Panc1 (cell line): ENCODE results near the gene PRDM1. TPM values are rescaled to one million over a fixed set of nuclear protein-coding genes. Genes with fewer than 3 reads are reported as not detected.

Experiments
- ATAC-seq: fragments of 200-7000 bp; cut with Tn5 transposase; 2 replicates; pipeline ENCODE4 v1.9.1; 2020; ENCODE audit warnings: mild to moderate bottlenecking, moderate library complexity
- BruUV-seq: library from RNA; stranded (reverse); fragments of 400-500 nt; replicated peaks from 2 replicates; lab custom pipeline; 2021; lab: Mats Ljungman, UMichigan
- CTCF ChIA-PET: fragments of 300-600 bp; sonication (Branson Sonifier 250); formaldehyde crosslinking; loops from one replicate; lab custom pipeline; 2022; ENCODE audit warnings: antibody characterized with exemption; lab: Charles Lee
- POLR2A ChIA-PET: fragments of 300-600 bp; sonication (Branson Sonifier 250); formaldehyde crosslinking; loops from one replicate; lab custom pipeline; 2022; ENCODE audit warnings: antibody characterized with exemption; lab: Charles Lee
- DNase-seq: peaks from one replicate; pipeline ENCODE4 v3.0.0-alpha.2; 2010; ENCODE audit warnings: low read depth, low spot score
- H3K27ac ChIP-seq: 2 replicates; pipeline ENCODE4 v1.5.1; 2011; ENCODE audit warnings: mild to moderate bottlenecking, low read length, inconsistent platforms
- H3K27me3 ChIP-seq: fragments of 200-500 bp; sonication (Bioruptor generic); 2 replicates; pipeline ENCODE4 v1.6.0; 2014; ENCODE audit warnings: low read length, inconsistent platforms; ENCODE audit not compliant: control insufficient read depth, insufficient read depth
- H3K36me3 ChIP-seq: fragments of 200-500 bp; sonication (Bioruptor generic); 2 replicates; pipeline ENCODE4 v1.5.1; 2014; ENCODE audit warnings: inconsistent platforms, mild to moderate bottlenecking, low read length, moderate library complexity; ENCODE audit not compliant: control insufficient read depth, insufficient read depth
- H3K4me1 ChIP-seq: 2 replicates; pipeline ENCODE4 v1.5.1; 2011; ENCODE audit warnings: inconsistent platforms, mild to moderate bottlenecking, low read length, moderate library complexity; ENCODE audit not compliant: control insufficient read depth, insufficient read depth
- H3K4me3 ChIP-seq, 2 experiments: 2 replicates each; pipeline ENCODE4 v1.5.1; 2011 to 2012; ENCODE audit warnings: low read depth in 2 of 2, low read length in 2 of 2, mild to moderate bottlenecking in 2 of 2, inconsistent platforms in 1 of 2, moderate library complexity in 1 of 2
- H3K9me3 ChIP-seq: fragments of 200-500 bp; sonication (Bioruptor generic); 2 replicates; pipeline ENCODE4 v1.5.1; 2014; ENCODE audit warnings: low read depth, mild to moderate bottlenecking, inconsistent platforms, low read length, moderate library complexity; ENCODE audit not compliant: control insufficient read depth, insufficient read depth
- POLR2AphosphoS5 ChIP-seq: IDR thresholded peaks from 2 replicates; pipeline ENCODE4 v1.6.1; 2012; ENCODE audit warnings: mild to moderate bottlenecking, low read depth, low read length, moderate library complexity
- SIN3A ChIP-seq: IDR thresholded peaks from 2 replicates; pipeline ENCODE4 v1.6.1; 2012; ENCODE audit warnings: low read depth, mild to moderate bottlenecking, low read length, moderate library complexity, borderline replicate concordance; ENCODE audit not compliant: insufficient read depth
- TCF7L2 ChIP-seq: IDR thresholded peaks from 2 replicates; pipeline ENCODE4 v1.6.1; 2011; ENCODE audit warnings: mild to moderate bottlenecking, low read depth, low read length, inconsistent platforms
- in situ Hi-C: cut with HindIII; loops from 2 replicates; pipeline ENCODE4 v1.10.0; 2016; ENCODE audit warnings: low sequenced_read_pairs, low pct_unique_long_range_greater_than_20kb
- intact Hi-C: fragments of 100-400 bp; cut with micrococcal nuclease; formaldehyde crosslinking; loops from one replicate; pipeline ENCODE4 v1.10.0; 2022; ENCODE audit not compliant: unreplicated experiment
- total RNA-seq: library from RNA; stranded (reverse); gene quantifications from one replicate; pipeline ENCODE4 v1.2.1, GENCODE V29; 2021; ENCODE audit not compliant: unreplicated experiment
- TF ChIP-seq, protein P1 (sequence below): fragments of 450-650 bp; IDR thresholded peaks from 2 replicates; pipeline ENCODE4 v1.5.1; 2017; ENCODE audit warnings: mild to moderate bottlenecking
- TF ChIP-seq, protein P2 (sequence below), 2 experiments: IDR thresholded peaks; 2 replicates each; pipeline ENCODE4 v1.6.1; 2011 to 2012; ENCODE audit warnings: low read depth in 2 of 2, control low read depth in 1 of 2, low read length in 1 of 2, mild to moderate bottlenecking in 1 of 2, moderate library complexity in 1 of 2; ENCODE audit not compliant: insufficient read depth in 1 of 2

Gene PRDM1
- total RNA-seq, 1 experiment from 2014 or later = 2.6 TPM

DNA sequence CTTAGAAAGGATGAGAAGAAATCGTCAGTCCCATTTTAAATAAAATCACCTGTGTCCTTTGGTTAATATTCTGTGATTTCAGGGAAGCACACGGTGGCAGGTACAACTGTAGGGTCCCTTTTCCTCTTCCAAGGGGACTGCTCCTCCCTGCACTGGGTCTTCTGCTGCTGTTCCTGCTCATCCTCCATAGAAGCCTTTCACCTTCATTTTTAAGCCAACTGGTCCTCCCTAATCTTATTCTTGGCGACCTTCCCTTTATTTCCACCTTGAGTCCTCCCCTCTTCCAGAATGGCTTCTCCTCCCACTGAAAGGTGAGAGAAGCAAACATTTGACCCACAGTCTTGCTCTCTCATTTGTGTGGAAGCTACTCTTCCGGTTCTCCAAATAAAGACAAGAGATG, 4.4 kb upstream of the PRDM1 start:
- no peak overlapping the region for H3K4me3 ChIP-seq
- peaks cover 2% of the 10 kb centered on the region; the same call in 1 of the 2 replicates for H3K27me3 ChIP-seq
- in situ Hi-C loops (no loop called here), intact Hi-C loops (loop anchor here (10.0 kb wide), 3 partner anchors 347 to 647 kb away; no protein-coding TSS in a partner anchor)
- peaks cover 17% of the 10 kb centered on the region for H3K4me1 ChIP-seq
- no peaks in the 10 kb centered on the region for H3K9me3 ChIP-seq
- no TSS peak for BruUV-seq
- H3K27ac ChIP-seq = no peak overlapping the region
- DNase-seq = no peak
- ChIA-PET CTCF (no interaction called here), POLR2A (no interaction called here)
- ATAC-seq = no peak
- TF ChIP-seq POLR2AphosphoS5 = no peak
- TF ChIP-seq, protein P1, sequence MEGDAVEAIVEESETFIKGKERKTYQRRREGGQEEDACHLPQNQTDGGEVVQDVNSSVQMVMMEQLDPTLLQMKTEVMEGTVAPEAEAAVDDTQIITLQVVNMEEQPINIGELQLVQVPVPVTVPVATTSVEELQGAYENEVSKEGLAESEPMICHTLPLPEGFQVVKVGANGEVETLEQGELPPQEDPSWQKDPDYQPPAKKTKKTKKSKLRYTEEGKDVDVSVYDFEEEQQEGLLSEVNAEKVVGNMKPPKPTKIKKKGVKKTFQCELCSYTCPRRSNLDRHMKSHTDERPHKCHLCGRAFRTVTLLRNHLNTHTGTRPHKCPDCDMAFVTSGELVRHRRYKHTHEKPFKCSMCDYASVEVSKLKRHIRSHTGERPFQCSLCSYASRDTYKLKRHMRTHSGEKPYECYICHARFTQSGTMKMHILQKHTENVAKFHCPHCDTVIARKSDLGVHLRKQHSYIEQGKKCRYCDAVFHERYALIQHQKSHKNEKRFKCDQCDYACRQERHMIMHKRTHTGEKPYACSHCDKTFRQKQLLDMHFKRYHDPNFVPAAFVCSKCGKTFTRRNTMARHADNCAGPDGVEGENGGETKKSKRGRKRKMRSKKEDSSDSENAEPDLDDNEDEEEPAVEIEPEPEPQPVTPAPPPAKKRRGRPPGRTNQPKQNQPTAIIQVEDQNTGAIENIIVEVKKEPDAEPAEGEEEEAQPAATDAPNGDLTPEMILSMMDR = no peak
- no peak for TF ChIP-seq TCF7L2
- TF ChIP-seq SIN3A = no peak
- TF ChIP-seq, protein P2, sequence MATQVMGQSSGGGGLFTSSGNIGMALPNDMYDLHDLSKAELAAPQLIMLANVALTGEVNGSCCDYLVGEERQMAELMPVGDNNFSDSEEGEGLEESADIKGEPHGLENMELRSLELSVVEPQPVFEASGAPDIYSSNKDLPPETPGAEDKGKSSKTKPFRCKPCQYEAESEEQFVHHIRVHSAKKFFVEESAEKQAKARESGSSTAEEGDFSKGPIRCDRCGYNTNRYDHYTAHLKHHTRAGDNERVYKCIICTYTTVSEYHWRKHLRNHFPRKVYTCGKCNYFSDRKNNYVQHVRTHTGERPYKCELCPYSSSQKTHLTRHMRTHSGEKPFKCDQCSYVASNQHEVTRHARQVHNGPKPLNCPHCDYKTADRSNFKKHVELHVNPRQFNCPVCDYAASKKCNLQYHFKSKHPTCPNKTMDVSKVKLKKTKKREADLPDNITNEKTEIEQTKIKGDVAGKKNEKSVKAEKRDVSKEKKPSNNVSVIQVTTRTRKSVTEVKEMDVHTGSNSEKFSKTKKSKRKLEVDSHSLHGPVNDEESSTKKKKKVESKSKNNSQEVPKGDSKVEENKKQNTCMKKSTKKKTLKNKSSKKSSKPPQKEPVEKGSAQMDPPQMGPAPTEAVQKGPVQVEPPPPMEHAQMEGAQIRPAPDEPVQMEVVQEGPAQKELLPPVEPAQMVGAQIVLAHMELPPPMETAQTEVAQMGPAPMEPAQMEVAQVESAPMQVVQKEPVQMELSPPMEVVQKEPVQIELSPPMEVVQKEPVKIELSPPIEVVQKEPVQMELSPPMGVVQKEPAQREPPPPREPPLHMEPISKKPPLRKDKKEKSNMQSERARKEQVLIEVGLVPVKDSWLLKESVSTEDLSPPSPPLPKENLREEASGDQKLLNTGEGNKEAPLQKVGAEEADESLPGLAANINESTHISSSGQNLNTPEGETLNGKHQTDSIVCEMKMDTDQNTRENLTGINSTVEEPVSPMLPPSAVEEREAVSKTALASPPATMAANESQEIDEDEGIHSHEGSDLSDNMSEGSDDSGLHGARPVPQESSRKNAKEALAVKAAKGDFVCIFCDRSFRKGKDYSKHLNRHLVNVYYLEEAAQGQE (IDR thresholded peaks at IDR 0.05; ENCODE audit: insufficient read depth in 1 of 2, low read depth in 2 of 2, low read length in 1 of 2) = no peak
- H3K36me3 ChIP-seq = no peaks in the 10 kb centered on the region

DNA sequence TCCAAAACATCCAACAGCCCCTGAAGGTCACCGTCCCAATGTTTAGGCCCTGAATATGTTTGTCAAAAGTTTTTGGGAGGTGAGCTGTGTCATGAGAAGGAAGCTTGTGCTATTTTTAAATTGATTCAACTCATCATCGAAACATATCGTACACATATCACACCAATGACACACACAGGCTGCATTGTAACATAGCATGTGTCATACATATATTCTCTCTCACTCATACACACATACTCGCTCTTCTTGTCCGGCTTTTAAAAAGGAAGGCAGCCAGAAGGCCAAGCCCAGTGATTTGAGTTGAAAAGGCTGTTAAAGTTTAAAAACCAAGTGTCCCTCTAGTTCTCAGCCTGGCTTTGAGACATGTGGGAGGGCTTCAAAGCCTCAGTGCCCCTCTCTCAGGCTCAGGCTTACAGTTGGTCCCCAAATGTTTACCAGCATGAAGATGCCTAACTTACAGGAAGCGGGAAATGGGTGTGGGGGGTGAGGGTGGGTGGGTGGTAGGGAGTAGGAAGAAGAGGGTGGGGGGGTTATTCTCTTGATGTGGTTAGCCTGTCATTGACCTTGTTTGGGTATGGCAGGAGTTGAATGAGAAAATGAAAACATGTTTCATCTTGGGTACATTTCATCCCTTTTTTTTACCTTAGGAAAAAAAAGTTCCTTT, 3.3 kb upstream of the PRDM1 start:
- TF ChIP-seq POLR2AphosphoS5 = no peak
- no peak for TF ChIP-seq SIN3A
- TF ChIP-seq TCF7L2 = no peak
- TF ChIP-seq, protein P2 (IDR thresholded peaks at IDR 0.05; ENCODE audit: insufficient read depth in 1 of 2, low read depth in 2 of 2, low read length in 1 of 2) = no peak
- Histone ChIP-seq H3K4me3 (no peak overlapping the region), H3K4me1 (peaks cover 24% of the 10 kb centered on the region), H3K27ac (no peak overlapping the region), H3K27me3 (peaks cover 2% of the 10 kb centered on the region; the same call in 1 of the 2 replicates), H3K36me3 (no peaks in the 10 kb centered on the region), H3K9me3 (no peaks in the 10 kb centered on the region)
- CTCF ChIA-PET = no interaction called here
- DNase-seq (no peak), ATAC-seq (no peak)
- POLR2A ChIA-PET = no interaction called here
- in situ Hi-C loops (no loop called here), intact Hi-C loops (loop anchor here (10.0 kb wide), 3 partner anchors 348 to 648 kb away; no protein-coding TSS in a partner anchor)
- BruUV-seq = no TSS peak
